ENCODE data around the gene XPO1. TPM values are rescaled to one million over a fixed set of nuclear protein-coding genes. Genes with fewer than 3 reads are reported as not detected.

XPO1 gene
- total and polyA plus RNA-seq, 4 donors, result 15.0 to 149 (median 41.3) TPM

- no peak overlapping the region for H3K9ac ChIP-seq (ENCODE audit: low read depth in 1 of 2, low read length in 2 of 2)
- H3K27ac ChIP-seq (ENCODE audit: low read depth in 1 of 2, low read length in 2 of 2), result no peak overlapping the region
- TF ChIP-seq RXRA (IDR thresholded peaks at IDR 0.05) (no peak), CTCF (IDR thresholded peaks at IDR 0.05; ENCODE audit: low read depth, low read length, missing input control) (no peak), GABPA (IDR thresholded peaks at IDR 0.05 in 1 of 2, conservative IDR thresholded peaks at IDR 0.05 in 1 of 2) (no peak), NR2F2 (IDR thresholded peaks at IDR 0.05) (no peak), ATF3 (IDR thresholded peaks at IDR 0.05) (no peak), TAF1 (conservative IDR thresholded peaks at IDR 0.05) (no peak), SP1 (IDR thresholded peaks at IDR 0.05) (no peak)
- TF ChIP-seq, protein P1, sequence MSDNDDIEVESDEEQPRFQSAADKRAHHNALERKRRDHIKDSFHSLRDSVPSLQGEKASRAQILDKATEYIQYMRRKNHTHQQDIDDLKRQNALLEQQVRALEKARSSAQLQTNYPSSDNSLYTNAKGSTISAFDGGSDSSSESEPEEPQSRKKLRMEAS (IDR thresholded peaks at IDR 0.05), result no peak
- TF ChIP-seq, protein P2, sequence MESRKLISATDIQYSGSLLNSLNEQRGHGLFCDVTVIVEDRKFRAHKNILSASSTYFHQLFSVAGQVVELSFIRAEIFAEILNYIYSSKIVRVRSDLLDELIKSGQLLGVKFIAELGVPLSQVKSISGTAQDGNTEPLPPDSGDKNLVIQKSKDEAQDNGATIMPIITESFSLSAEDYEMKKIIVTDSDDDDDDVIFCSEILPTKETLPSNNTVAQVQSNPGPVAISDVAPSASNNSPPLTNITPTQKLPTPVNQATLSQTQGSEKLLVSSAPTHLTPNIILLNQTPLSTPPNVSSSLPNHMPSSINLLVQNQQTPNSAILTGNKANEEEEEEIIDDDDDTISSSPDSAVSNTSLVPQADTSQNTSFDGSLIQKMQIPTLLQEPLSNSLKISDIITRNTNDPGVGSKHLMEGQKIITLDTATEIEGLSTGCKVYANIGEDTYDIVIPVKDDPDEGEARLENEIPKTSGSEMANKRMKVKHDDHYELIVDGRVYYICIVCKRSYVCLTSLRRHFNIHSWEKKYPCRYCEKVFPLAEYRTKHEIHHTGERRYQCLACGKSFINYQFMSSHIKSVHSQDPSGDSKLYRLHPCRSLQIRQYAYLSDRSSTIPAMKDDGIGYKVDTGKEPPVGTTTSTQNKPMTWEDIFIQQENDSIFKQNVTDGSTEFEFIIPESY (IDR thresholded peaks at IDR 0.05), result no peak
- TF ChIP-seq, protein P3, sequence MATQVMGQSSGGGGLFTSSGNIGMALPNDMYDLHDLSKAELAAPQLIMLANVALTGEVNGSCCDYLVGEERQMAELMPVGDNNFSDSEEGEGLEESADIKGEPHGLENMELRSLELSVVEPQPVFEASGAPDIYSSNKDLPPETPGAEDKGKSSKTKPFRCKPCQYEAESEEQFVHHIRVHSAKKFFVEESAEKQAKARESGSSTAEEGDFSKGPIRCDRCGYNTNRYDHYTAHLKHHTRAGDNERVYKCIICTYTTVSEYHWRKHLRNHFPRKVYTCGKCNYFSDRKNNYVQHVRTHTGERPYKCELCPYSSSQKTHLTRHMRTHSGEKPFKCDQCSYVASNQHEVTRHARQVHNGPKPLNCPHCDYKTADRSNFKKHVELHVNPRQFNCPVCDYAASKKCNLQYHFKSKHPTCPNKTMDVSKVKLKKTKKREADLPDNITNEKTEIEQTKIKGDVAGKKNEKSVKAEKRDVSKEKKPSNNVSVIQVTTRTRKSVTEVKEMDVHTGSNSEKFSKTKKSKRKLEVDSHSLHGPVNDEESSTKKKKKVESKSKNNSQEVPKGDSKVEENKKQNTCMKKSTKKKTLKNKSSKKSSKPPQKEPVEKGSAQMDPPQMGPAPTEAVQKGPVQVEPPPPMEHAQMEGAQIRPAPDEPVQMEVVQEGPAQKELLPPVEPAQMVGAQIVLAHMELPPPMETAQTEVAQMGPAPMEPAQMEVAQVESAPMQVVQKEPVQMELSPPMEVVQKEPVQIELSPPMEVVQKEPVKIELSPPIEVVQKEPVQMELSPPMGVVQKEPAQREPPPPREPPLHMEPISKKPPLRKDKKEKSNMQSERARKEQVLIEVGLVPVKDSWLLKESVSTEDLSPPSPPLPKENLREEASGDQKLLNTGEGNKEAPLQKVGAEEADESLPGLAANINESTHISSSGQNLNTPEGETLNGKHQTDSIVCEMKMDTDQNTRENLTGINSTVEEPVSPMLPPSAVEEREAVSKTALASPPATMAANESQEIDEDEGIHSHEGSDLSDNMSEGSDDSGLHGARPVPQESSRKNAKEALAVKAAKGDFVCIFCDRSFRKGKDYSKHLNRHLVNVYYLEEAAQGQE (IDR thresholded peaks at IDR 0.05), result no peak
- no peaks in the 10 kb centered on the region for H3K9me3 ChIP-seq (ENCODE audit: control insufficient read depth in 4 of 4, low read length in 3 of 4)
- 98% methylated on average over 1 of the region's 1 CpG for WGBS
- no peak for DNase-seq (ENCODE audit: low spot score)
- no peak overlapping the region for H3K4me3 ChIP-seq (ENCODE audit: low read depth in 1 of 3, low read length in 3 of 3)
- no peaks in the 10 kb centered on the region for H3K27me3 ChIP-seq (ENCODE audit: control insufficient read depth in 4 of 4, insufficient read depth in 4 of 4, low read length in 3 of 4)
- no peaks in the 10 kb centered on the region for H3K4me1 ChIP-seq (ENCODE audit: control insufficient read depth in 4 of 4, insufficient read depth in 4 of 4, low read length in 3 of 4)
- H3K36me3 ChIP-seq (ENCODE audit: control insufficient read depth in 4 of 4, insufficient read depth in 3 of 4, low read depth in 1 of 4, low read length in 3 of 4), result no peaks in the 10 kb centered on the region
Measured at GRCh38 chr2:61581716-61582115, 43.6 kb upstream of the XPO1 start.

DNA sequence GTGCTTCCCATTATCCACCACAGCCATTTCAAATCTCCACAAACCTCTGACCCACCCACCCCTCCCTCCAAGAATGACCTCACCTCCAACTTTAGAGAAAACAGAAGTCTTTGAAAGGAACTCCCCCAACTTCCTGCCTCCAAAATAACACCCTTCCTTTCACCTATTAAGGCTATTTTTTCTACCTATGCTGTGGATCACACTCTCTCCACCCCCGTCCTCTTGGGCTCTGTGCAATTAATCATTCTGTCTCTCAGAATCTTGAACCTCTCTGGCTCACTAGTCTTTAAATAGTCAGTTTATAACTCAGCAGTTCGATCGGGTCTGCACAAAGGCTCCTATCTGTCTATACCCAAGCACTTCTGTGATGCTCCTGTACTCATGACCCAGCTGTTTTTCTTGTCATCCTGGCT, 37.3 kb upstream of the XPO1 start:
- no peak overlapping the region for H3K4me3 ChIP-seq (ENCODE audit: low read depth in 1 of 3, low read length in 3 of 3)
- no peak overlapping the region for H3K9ac ChIP-seq (ENCODE audit: low read depth in 1 of 2, low read length in 2 of 2)
- WGBS, result 67% methylated on average over 3 of the region's 3 CpGs
- no peaks in the 10 kb centered on the region for H3K27me3 ChIP-seq (ENCODE audit: control insufficient read depth in 4 of 4, insufficient read depth in 4 of 4, low read length in 3 of 4)
- no peak for DNase-seq (ENCODE audit: low spot score)
- no peaks in the 10 kb centered on the region for H3K36me3 ChIP-seq (ENCODE audit: control insufficient read depth in 4 of 4, insufficient read depth in 3 of 4, low read depth in 1 of 4, low read length in 3 of 4)
- H3K9me3 ChIP-seq (ENCODE audit: control insufficient read depth in 4 of 4, low read length in 3 of 4), result no peaks in the 10 kb centered on the region
- H3K4me1 ChIP-seq (ENCODE audit: control insufficient read depth in 4 of 4, insufficient read depth in 4 of 4, low read length in 3 of 4), result no peaks in the 10 kb centered on the region
- TF ChIP-seq FOXA2 (IDR thresholded peaks at IDR 0.05), result no peak
- TF ChIP-seq, protein P3 (IDR thresholded peaks at IDR 0.05), result no peak
- TF ChIP-seq, protein P2 (IDR thresholded peaks at IDR 0.05), result no peak
- TF ChIP-seq ATF3 (IDR thresholded peaks at IDR 0.05), result no peak
- TF ChIP-seq NR2F2 (IDR thresholded peaks at IDR 0.05), result no peak
- TF ChIP-seq RXRA (IDR thresholded peaks at IDR 0.05), result no peak
- no peak for TF ChIP-seq SP1 (IDR thresholded peaks at IDR 0.05)
- TF ChIP-seq EGR1 (IDR thresholded peaks at IDR 0.05; ENCODE audit: low read depth in 2 of 2), result no peak
- TF ChIP-seq GABPA (IDR thresholded peaks at IDR 0.05 in 1 of 2, conservative IDR thresholded peaks at IDR 0.05 in 1 of 2), result no peak
- TF ChIP-seq HNF4G (IDR thresholded peaks at IDR 0.05), result no peak
- TF ChIP-seq, protein P1 (IDR thresholded peaks at IDR 0.05), result no peak
- H3K27ac ChIP-seq (ENCODE audit: low read depth in 1 of 2, low read length in 2 of 2), result no peak overlapping the region
